Fibroblast of pulmonary artery (primary cell): ENCODE measurements around the gene GALNT9.

Experiments
- DNase-seq: peaks from one replicate; pipeline ENCODE4 v3.0.0-alpha.2; 2010; ENCODE audit warnings: low read depth
- H3K4me3 ChIP-seq: replicated peaks from 2 replicates; pipeline ENCODE4 v1.5.1; 2011; ENCODE audit warnings: low read depth, mild to moderate bottlenecking, control low read depth, low read length, moderate library complexity
- TF ChIP-seq, protein P1 (sequence below): IDR thresholded peaks from 2 replicates; pipeline ENCODE4 v1.5.1; 2011; ENCODE audit warnings: mild to moderate bottlenecking, control low read depth, low read length, inconsistent platforms; ENCODE audit errors: missing control alignments

GALNT9 gene

DNA sequence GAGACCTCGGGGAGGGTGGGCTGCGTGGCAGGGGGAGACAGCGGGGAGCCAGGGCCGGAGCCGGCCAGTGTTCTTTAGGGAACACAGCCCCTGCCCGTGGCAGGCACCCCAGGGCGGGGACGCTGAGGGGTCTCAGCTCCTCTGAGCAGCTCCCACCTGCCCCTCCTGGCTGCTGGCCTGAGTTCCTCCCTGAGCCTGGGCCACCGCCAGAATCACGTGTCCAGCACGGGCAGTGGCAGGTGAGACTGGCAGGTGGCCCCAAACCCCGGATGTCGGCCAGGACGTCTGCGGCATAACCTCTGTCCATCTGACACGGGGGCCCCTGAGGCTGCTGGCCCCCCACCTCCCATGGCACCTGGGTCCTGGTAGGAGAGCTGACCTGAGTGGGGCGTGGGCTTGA lies 160.0 kb downstream of the GALNT9 start:
- no peak overlapping the region for H3K4me3 ChIP-seq
- TF ChIP-seq, protein P1, sequence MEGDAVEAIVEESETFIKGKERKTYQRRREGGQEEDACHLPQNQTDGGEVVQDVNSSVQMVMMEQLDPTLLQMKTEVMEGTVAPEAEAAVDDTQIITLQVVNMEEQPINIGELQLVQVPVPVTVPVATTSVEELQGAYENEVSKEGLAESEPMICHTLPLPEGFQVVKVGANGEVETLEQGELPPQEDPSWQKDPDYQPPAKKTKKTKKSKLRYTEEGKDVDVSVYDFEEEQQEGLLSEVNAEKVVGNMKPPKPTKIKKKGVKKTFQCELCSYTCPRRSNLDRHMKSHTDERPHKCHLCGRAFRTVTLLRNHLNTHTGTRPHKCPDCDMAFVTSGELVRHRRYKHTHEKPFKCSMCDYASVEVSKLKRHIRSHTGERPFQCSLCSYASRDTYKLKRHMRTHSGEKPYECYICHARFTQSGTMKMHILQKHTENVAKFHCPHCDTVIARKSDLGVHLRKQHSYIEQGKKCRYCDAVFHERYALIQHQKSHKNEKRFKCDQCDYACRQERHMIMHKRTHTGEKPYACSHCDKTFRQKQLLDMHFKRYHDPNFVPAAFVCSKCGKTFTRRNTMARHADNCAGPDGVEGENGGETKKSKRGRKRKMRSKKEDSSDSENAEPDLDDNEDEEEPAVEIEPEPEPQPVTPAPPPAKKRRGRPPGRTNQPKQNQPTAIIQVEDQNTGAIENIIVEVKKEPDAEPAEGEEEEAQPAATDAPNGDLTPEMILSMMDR, result no peak
- no peak for DNase-seq

- no peak for DNase-seq
- TF ChIP-seq, protein P1, result no peak
- no peak overlapping the region for H3K4me3 ChIP-seq
Measured at GRCh38 chr12:132168311-132169031, 160.9 kb downstream of the GALNT9 start.

- no peak overlapping the region for H3K4me3 ChIP-seq
- no peak for DNase-seq
- TF ChIP-seq, protein P1, result no peak
Measured at GRCh38 chr12:132167611-132168310, 161.6 kb downstream of the GALNT9 start.

GRCh38 chr12:132166801-132167591 lies 162.4 kb downstream of the GALNT9 start:
- H3K4me3 ChIP-seq, result no peak overlapping the region
- TF ChIP-seq, protein P1, result no peak
- no peak for DNase-seq

- TF ChIP-seq, protein P1, result no peak
- no peak overlapping the region for H3K4me3 ChIP-seq
- no peak for DNase-seq
Measured at GRCh38 chr12:132166093-132166492, 163.3 kb downstream of the GALNT9 start.

DNA sequence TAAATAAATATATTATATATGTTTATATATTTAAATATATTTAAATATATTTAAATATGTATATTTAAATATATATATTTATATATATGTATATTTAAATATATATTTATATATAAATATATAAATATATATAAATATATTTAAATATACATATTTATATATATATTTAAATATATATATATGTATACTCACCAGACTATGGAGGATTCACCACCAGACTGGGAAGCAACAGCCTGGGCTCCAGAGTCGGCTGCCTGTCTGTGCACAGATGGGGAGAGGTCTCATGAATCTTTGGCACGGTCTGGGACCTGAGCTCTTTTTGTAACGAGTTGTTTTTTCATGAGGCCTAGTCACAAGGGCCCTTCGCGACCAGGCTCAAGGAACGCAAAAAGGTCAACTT lies 163.8 kb downstream of the GALNT9 start:
- TF ChIP-seq, protein P1, result no peak
- no peak overlapping the region for H3K4me3 ChIP-seq
- no peak for DNase-seq
